ENCODE measurements around the gene RANBP10.
"Not testable (repeated sequence)": the region's sequence is repeated elsewhere in the genome, so short reads cannot be mapped to it uniquely, and the experiment has no call there.

RANBP10 gene

DNA sequence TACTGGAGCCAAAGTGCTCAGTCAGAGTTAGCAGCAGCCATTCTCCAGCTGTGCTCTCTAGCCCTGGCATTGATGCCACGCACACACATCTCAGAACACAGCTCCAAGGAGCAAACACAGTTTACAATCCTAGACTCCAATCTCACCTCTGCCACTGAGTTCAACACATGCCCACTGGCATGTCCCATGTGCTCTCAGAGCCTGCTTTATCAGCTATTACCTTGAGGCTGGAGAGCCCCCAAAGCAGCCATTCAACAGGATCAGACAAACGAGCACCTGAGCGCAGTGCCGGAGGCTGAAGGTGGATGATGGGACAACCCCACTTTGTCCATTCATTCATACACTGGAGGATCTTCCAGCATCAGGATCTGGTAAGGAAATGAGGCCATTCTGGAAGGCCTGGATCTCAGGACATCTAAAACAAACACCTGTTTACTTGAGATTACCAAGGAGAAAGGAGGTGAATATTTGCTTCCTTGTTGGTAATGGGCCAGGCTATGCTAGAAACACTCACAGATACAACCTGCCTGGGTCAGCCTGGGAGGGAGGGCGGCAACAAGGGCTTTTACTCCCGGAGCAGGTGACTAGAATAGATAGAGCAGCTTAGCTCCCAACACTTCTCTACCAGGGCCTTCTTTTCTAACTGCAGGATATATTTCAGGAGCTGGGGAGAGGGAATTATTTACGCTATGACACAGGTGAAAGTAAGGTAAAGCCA is 25.4 kb downstream of the RANBP10 start:
- DNase-seq (ENCODE audit: low spot score) = no peak
- FAIRE-seq = no peak

GRCh38 chr16:67779256-67780014 is 26.9 kb downstream of the RANBP10 start:
- FAIRE-seq = no peak
- DNase-seq (ENCODE audit: low spot score) = no peak

- DNase-seq (ENCODE audit: low spot score) (no peak), FAIRE-seq (no peak)
Observed at GRCh38 chr16:67775273-67775672, 31.1 kb downstream of the RANBP10 start.

DNA sequence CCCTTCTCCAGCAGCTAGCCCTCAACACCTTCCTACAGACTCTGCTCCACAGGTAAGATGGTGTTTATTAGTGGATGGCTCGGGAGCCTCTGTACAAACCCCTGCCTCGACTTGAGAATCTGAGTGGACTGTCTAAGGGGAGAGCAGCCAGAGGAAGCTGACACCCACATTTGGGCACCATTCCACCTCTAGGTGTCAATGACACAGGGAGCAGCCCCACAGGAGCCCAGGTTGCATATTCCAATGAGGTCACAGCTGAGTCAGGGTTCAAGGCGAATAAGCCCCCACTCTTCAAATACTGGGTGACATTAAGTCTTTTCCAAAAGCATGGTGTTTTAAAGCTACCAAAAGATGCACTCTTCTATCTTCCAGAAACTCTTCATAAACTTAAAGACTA is 31.9 kb downstream of the RANBP10 start:
- FAIRE-seq (no peak), DNase-seq (ENCODE audit: low spot score) (no peak)

DNA sequence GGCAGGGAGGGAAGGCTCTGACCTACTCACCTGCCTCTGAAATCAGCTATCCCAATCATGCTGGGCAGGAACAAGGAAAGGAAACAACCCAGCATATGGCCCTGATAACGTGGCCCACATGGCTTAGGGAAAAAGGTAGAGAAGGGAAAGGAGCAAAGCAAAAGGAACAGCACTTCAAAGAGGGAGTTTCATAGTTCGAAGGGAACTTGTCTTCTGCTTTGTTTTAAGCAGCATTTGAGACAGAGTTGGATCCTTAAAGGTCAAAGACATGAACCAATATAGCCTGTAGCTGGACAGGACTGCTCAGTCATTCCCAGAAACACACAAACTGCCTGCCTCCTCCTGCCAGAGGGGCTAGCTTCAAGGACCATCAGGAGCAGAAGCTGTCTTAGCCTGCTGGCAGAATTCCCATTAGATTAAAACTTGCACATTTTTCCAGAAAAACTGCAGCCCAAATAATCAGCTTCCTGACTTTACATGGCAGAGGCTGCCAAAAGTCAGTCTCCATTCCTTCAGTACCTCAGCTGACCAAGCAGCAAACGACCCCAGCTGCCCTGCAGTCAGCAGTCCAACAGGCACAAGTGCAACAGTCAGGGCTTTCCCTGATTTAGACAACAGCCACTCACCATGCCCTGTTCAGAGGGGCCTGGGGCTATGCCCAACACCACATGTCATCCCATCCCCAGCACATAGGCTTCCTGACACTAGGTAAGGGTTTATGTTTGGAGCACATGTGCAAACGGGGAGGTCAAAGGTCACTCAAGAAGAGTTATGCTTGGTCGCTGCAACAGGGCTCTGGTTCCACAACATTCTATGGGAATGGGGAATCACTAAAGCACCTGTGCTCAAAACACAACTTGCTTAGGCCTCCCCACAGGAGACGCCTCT is 32.5 kb downstream of the RANBP10 start:
- FAIRE-seq (no peak), DNase-seq (ENCODE audit: low spot score) (no peak)

- no peak for FAIRE-seq
- no peak for DNase-seq (ENCODE audit: low spot score)
Observed at GRCh38 chr16:67773099-67773498, 33.3 kb downstream of the RANBP10 start.

DNA sequence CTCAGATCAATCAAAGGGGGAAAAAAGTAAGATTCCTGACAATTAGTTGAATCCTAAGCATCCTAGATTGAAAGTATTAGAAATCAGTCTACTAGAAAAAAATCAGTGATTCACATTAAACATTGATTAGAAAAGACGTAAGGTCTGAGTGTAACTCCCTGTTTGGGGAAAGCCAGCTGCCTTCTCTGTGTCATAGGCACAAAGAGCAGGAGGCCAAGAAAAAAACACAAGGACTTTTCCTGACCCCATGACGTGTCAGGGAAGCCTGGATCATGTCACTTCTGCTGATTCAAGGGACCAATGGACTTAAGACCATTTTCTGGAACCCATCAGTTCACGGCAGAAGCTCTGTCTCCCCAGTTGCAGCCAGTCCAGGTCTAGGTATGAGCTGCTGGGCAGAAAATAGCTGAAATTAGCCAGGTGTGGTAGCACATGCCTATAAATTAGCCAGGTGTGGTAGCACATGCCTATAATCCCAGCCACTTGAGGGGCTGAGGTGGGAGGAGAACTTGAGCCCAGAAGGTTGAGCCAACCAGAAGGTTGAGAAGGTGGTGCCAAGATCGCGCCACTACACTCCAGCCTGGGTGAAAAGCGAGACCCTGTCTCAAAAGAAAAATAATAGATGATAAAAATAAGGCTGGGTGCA is 35.9 kb downstream of the RANBP10 start:
- DNase-seq (ENCODE audit: low spot score) (no peak), FAIRE-seq (no peak)

- no peak for FAIRE-seq
- DNase-seq (ENCODE audit: low spot score) = peak; percentile 11
Observed at GRCh38 chr16:67767953-67768352, 38.4 kb downstream of the RANBP10 start.

DNA sequence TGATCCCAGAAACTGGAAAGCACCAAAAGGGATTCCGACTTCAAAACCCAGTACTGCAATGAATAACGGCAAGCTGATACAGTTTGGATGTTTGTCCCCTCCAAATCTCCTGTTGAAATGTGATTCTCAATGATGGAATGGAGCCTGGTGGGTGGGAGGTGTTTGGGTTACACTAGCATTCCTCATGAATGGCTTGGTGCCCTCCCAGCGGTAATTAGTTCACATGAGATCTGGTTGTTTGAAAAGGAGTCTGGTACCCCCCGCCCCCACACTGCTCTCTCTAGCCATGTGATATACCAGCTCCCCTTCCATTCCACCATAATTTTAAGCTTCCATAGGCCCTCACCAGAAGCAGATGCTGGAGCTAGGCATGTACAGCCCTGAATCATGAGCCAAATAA is 40.1 kb downstream of the RANBP10 start:
- FAIRE-seq (no peak), DNase-seq (ENCODE audit: low spot score) (no peak)

DNA sequence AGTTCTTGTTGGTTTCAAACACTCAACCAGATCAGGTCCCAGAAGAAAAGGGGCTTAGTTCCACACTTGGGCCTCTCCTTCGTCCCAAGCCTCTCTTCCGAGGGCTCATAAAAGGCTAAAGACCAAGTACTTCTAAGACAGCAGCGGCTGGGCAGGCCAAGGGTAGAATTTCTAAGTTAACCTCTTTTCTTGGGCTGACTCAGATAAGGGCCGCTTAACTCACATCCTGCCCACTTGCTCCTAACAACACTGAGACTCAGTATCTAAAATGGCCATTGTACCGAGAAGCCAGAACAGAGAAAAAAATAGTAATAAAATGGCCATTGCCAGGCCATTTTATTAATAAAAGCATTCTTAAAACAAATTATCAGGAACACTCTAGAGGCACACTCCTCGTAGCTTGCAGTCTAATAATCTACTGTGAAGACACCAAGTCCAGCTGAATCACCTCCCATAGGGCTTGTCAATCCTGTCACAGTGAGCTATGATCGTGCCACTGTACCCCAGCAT is 42.1 kb downstream of the RANBP10 start:
- DNase-seq (ENCODE audit: low spot score) (no peak), FAIRE-seq (no peak)

DNA sequence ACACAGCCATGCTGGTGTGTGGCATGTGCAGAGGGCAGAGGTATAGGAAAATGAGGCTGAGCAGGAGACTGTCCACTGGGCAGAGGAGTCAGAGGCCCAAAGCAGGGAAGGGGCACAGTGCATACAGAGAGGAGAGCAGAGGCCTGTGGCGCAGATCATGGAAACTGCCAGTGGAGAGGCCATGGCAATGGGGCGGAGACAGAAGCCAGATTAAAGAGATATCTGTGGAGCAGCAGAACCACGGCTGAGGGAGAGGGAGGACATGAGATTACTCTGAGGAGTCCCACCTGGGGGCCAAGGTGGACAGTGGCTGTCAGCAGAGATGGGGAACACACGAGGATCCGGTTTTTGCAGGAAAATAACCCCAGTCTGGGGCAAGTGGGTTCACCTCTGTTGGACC is 43.3 kb downstream of the RANBP10 start:
- no peak for DNase-seq (ENCODE audit: low spot score)
- no peak for FAIRE-seq

- FAIRE-seq = no peak
- no peak for DNase-seq (ENCODE audit: low spot score)
Observed at GRCh38 chr16:67762385-67762784, 44.0 kb downstream of the RANBP10 start.

- FAIRE-seq (no peak), DNase-seq (ENCODE audit: low spot score) (no peak)
Observed at GRCh38 chr16:67761924-67762323, 44.4 kb downstream of the RANBP10 start.

DNA sequence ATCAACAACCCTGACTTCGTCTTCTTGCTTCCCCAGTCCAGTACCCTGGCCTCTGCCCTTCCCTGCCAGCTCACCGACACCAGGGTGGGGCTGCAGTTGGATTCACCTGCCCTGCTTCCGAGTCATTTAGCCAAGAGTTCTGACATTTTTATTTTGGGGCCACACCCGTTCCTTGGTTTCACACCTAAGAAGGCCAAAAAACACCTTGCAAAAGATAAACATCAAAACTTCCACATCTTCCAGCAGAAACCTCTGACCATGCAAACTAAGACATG is 45.5 kb downstream of the RANBP10 start:
- FAIRE-seq (no peak), DNase-seq (ENCODE audit: low spot score) (no peak)

- DNase-seq (ENCODE audit: low spot score) (no peak), FAIRE-seq (no peak)
Observed at GRCh38 chr16:67760206-67760955, 46.0 kb downstream of the RANBP10 start.

GRCh38 chr16:67758966-67759365 is 47.4 kb downstream of the RANBP10 start:
- FAIRE-seq = no peak
- DNase-seq (ENCODE audit: low spot score) = no peak

GRCh38 chr16:67758006-67758405 is 48.4 kb downstream of the RANBP10 start:
- DNase-seq (ENCODE audit: low spot score) (no peak), FAIRE-seq (no peak)

GRCh38 chr16:67752641-67753040 is 53.7 kb downstream of the RANBP10 start:
- no peak for FAIRE-seq

GRCh38 chr16:67751331-67751730 is 55.0 kb downstream of the RANBP10 start:
- not testable (repeated sequence) for DNase-seq (ENCODE audit: low spot score); FAIRE-seq

More at GRCh38 chr16:67752641-67753040, 53.7 kb downstream of the RANBP10 start:
- no peak for DNase-seq (ENCODE audit: low spot score)

- FAIRE-seq = no peak
Observed at GRCh38 chr16:67750466-67750865, 55.9 kb downstream of the RANBP10 start.

More at GRCh38 chr16:67750466-67750865, 55.9 kb downstream of the RANBP10 start:
- no peak for DNase-seq (ENCODE audit: low spot score)

Data from RCC 7860 (cell line).